GM19468 (cell line): ENCODE results near the gene SDC1.

ENCODE experiments used
- ATAC-seq: cut with Tn5 transposase; IDR thresholded peaks from one replicate; pipeline ENCODE4 v1.9.1; 2021; ENCODE audit warnings: mild to moderate bottlenecking, moderate library complexity, moderate number of reproducible peaks; ENCODE audit not compliant: unreplicated experiment; ENCODE audit errors: extremely low read depth

The SDC1 gene

GRCh38 chr2:20215183-20216040, 9.5 kb downstream of the SDC1 start:
- no peak for ATAC-seq

GRCh38 chr2:20214566-20215182, 10.3 kb downstream of the SDC1 start:
- ATAC-seq, result no peak

GRCh38 chr2:20213651-20214565, 11.0 kb downstream of the SDC1 start:
- no peak for ATAC-seq

GRCh38 chr2:20212871-20213503, 11.9 kb downstream of the SDC1 start:
- no peak for ATAC-seq

GRCh38 chr2:20212459-20212870, 12.5 kb downstream of the SDC1 start:
- ATAC-seq, result no peak

- no peak for ATAC-seq
Measured at GRCh38 chr2:20211860-20212458, 13.0 kb downstream of the SDC1 start.

GRCh38 chr2:20211420-20211819, 13.5 kb downstream of the SDC1 start:
- ATAC-seq, result no peak

- no peak for ATAC-seq
Measured at GRCh38 chr2:20210462-20210861, 14.5 kb downstream of the SDC1 start.

GRCh38 chr2:20209373-20210109, 15.4 kb downstream of the SDC1 start:
- no peak for ATAC-seq

GRCh38 chr2:20208476-20208859, 16.5 kb downstream of the SDC1 start:
- ATAC-seq, result no peak

GRCh38 chr2:20207051-20207450, 17.9 kb downstream of the SDC1 start:
- peak; percentile 21 for ATAC-seq

- ATAC-seq, result no peak
Measured at GRCh38 chr2:20205915-20206524, 18.9 kb downstream of the SDC1 start.

- no peak for ATAC-seq
Measured at GRCh38 chr2:20205069-20205468, 19.9 kb downstream of the SDC1 start.

GRCh38 chr2:20203521-20204225, 21.3 kb downstream of the SDC1 start:
- no peak for ATAC-seq

GRCh38 chr2:20203072-20203471, 21.9 kb downstream of the SDC1 start:
- ATAC-seq, result no peak

GRCh38 chr2:20201671-20202070, 23.3 kb downstream of the SDC1 start:
- no peak for ATAC-seq

GRCh38 chr2:20200697-20201555, 24.0 kb downstream of the SDC1 start:
- ATAC-seq, result no peak
